Left forelimb (tissue), 1 donor: ENCODE measurements around the gene TSHZ3.

ENCODE experiments used
- DNase-seq: peaks from one replicate; pipeline ENCODE4 v3.0.0-alpha.2; 2018; ENCODE audit warnings: low spot score

The TSHZ3 gene

GRCh38 chr19:31283701-31284100, 65.5 kb downstream of the TSHZ3 start:
- DNase-seq, result no peak

- DNase-seq, result no peak
Observed at GRCh38 chr19:31282346-31282745, 66.9 kb downstream of the TSHZ3 start.

GRCh38 chr19:31280287-31281006, 68.8 kb downstream of the TSHZ3 start:
- DNase-seq, result no peak

GRCh38 chr19:31279436-31279765, 69.8 kb downstream of the TSHZ3 start:
- DNase-seq, result no peak

GRCh38 chr19:31278555-31279435, 70.4 kb downstream of the TSHZ3 start:
- no peak for DNase-seq

GRCh38 chr19:31277516-31277915, 71.7 kb downstream of the TSHZ3 start:
- no peak for DNase-seq

GRCh38 chr19:31276831-31277230, 72.4 kb downstream of the TSHZ3 start:
- no peak for DNase-seq

GRCh38 chr19:31275068-31275334, 74.2 kb downstream of the TSHZ3 start:
- no peak for DNase-seq

GRCh38 chr19:31274251-31275067, 74.8 kb downstream of the TSHZ3 start:
- DNase-seq, result no peak

GRCh38 chr19:31272583-31273106, 76.6 kb downstream of the TSHZ3 start:
- DNase-seq, result no peak

- no peak for DNase-seq
Observed at GRCh38 chr19:31271306-31271911, 77.8 kb downstream of the TSHZ3 start.

- no peak for DNase-seq
Observed at GRCh38 chr19:31270897-31271296, 78.3 kb downstream of the TSHZ3 start.

- peak; percentile 38 for DNase-seq
Observed at GRCh38 chr19:31269425-31270127, 79.7 kb downstream of the TSHZ3 start.

GRCh38 chr19:31268751-31269383, 80.4 kb downstream of the TSHZ3 start:
- no peak for DNase-seq

- no peak for DNase-seq
Observed at GRCh38 chr19:31266731-31267130, 82.5 kb downstream of the TSHZ3 start.

GRCh38 chr19:31266196-31266595, 83.0 kb downstream of the TSHZ3 start:
- DNase-seq, result no peak

- DNase-seq, result peak; percentile 63
Observed at GRCh38 chr19:31264041-31264778, 85.0 kb downstream of the TSHZ3 start.

- DNase-seq, result peak; percentile 62
Observed at GRCh38 chr19:31263328-31263727, 85.9 kb downstream of the TSHZ3 start.

- peak; percentile 59 for DNase-seq
Observed at GRCh38 chr19:31262725-31263191, 86.5 kb downstream of the TSHZ3 start.

- no peak for DNase-seq
Observed at GRCh38 chr19:31261603-31262212, 87.5 kb downstream of the TSHZ3 start.
